GM21825 (cell line): Measurements from ENCODE around the gene APBB2.

Source experiments
- ATAC-seq: cut with Tn5 transposase; IDR thresholded peaks from one replicate; pipeline ENCODE4 v1.9.1; 2021; ENCODE audit warnings: mild to moderate bottlenecking, moderate library complexity; ENCODE audit not compliant: unreplicated experiment

APBB2 gene

DNA sequence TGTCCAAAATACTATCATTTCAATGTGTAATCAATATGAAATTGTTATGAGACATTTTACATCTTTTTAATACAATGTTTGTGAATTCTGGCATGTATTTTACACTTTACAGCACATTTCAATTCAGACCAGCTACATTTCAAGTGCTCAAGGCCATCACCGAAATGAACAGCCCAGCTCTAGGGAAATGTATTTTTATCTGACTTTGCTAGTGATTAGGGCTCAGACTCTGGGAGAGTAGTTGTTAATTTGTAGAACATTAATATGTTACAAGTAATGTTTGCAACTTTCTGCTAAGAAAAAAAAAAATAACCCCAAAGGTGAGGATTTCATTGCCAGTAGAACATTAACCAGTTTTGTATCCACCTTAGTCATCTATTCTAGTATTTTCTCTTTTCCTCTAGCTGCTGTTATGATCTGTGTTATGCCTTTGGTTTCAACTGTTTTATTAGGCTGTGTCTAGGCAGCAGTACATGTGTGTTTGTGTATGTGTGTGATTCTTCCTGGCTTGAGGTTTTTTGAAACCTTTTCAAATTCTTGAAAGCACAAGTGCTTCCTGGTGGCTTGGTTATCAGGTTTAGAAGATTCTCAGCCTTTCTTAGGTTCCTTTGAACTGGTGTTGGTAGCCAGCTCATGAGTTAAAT, 338.7 kb downstream of the APBB2 start:
- peak; percentile 54 for ATAC-seq

- no peak for ATAC-seq
These were observed 339.4 kb downstream of the APBB2 start for GRCh38 chr4:40874901-40875300.

- ATAC-seq = no peak
These were observed 340.0 kb downstream of the APBB2 start for GRCh38 chr4:40874331-40874730.

- ATAC-seq = no peak
These were observed 342.6 kb downstream of the APBB2 start for GRCh38 chr4:40871695-40872250.

DNA sequence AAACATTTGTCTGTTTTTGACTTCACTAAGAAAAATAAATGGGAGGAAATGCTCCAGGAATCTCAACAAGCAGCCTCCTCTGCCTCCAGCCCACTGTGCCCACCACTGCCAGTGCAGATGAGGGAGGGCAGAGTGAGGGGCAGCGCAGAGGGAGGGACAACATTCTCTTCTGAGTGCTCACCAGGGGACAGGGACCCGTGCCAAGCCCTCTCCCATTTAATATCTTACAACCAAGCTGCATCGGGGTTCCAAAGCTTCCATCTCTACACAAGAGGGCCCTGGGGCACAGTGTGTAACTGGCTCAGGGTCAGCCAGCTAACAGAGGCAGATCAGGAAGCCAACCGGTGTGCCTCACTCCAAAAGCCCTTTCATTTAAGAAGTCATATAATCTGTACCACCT, 344.2 kb downstream of the APBB2 start:
- ATAC-seq = no peak

GRCh38 chr4:40865696-40866095, 348.6 kb downstream of the APBB2 start:
- no peak for ATAC-seq

- ATAC-seq = no peak
These were observed 349.8 kb downstream of the APBB2 start for GRCh38 chr4:40864531-40864930.

DNA sequence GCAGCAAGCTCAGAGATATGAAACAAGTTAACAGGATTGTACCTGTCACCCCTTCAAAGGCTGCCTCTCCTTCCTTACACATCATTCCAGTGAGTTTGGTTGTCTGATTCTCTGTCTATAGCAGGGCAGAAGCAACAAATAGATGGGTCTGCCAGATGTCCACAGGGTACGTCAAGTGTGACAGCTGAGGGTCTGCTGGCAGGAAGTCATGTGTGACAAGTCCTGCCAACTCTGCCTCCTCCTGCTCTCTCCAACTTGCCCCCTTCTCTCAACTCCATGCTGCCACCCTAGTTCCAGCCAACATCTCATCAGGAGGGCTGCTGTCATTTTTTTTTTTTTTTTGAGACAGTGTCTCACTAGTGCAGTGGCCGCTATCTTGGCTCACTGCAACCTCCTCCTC, 355.4 kb downstream of the APBB2 start:
- ATAC-seq = no peak

- no peak for ATAC-seq
These were observed 356.4 kb downstream of the APBB2 start for GRCh38 chr4:40857956-40858355.

- peak; percentile 94 for ATAC-seq
These were observed 357.4 kb downstream of the APBB2 start for GRCh38 chr4:40856840-40857362.

- ATAC-seq = no peak
These were observed 358.0 kb downstream of the APBB2 start for GRCh38 chr4:40856277-40856839.

DNA sequence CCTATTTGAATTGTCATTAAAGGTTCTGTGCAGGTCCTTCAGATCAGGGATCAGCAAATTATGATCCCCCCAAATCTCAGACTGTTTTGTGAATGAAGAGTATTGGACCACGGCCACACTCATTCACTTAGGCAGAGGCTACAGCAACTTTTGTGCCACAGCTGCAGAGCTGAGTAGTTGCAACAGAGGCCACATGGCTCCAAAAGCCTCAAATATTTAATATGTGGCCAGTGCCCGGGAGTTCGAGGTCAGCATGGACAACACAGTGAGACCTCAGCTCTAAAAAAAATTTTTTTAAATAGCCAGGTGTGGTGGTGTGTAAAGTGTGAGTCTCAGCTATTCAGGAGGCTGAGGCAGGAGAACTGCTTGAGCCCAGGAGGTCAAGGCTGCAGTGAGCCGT, 363.8 kb downstream of the APBB2 start:
- no peak for ATAC-seq

- ATAC-seq = no peak
These were observed 365.4 kb downstream of the APBB2 start for GRCh38 chr4:40848940-40849339.

- ATAC-seq = no peak
These were observed 366.1 kb downstream of the APBB2 start for GRCh38 chr4:40848251-40848650.

- no peak for ATAC-seq
These were observed 367.8 kb downstream of the APBB2 start for GRCh38 chr4:40846532-40846931.

DNA sequence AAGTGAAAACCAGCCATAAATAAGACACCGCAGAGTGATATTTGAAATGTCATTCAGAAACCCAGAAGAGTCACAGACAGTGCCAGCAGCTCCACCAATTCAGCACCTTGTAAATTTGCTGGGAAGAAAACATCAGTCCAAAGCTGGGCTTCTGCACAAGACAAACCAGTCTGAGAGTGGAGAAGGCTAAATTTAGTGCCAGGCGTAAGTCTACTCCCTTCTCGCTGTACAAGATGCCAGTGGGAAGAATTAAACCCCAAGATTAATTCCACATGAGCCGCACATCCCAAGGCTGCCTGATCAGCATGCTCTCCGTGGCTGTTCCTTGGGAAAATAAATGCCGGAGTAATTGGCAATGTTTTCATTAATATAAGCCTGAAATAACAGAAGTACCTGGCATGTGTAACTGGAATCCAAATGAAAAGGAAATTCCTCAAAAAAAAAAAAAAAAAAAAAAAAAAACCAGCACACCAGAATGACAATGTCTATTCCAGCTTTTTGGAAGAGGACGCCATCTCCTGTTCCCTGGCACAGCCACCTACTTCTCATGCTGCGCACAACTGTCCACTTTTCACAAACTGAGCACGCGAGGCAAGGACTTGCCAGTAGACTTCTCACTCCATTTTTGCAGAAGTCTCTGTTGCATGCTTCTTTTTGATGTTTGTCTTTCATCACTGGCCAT, 369.0 kb downstream of the APBB2 start:
- no peak for ATAC-seq

DNA sequence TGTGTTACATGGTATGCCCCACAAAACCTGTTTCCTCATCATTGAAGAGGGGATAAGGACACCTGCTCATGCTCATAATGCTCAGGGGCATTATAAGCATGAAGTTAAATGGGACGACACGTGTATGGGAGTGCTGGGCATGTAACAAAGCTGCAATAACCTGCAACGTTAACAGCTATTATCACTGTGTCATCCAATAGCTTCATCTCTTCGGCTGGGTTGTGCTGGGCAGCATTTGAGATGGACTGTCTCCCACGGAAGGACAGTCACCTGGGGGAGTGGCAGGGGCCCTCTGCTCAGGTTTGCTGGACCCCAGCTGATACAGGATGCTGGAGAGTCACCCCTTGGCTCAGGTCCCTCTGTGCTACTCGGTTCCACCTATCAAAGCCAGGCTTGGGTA, 370.1 kb downstream of the APBB2 start:
- ATAC-seq = no peak

DNA sequence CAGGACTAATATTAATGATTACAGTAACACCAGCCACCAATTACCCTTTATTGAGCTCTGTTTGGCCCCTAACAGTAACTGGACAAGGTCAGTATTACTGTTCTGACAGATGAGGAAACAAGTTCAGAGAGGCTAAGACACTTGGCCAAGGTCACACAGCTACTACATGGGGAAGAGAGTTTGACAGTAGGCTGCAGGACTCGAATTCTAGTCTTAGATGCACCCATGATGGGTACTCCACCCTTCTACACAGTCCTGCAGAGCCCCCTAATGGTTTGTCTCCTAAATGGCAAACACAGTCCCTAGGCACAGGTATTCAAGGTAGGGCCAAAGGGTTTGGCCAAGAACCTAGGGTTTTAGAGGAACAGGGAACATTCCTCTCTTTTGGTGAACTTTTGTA, 370.6 kb downstream of the APBB2 start:
- no peak for ATAC-seq

- ATAC-seq = no peak
These were observed 371.5 kb downstream of the APBB2 start for GRCh38 chr4:40842725-40843423.

DNA sequence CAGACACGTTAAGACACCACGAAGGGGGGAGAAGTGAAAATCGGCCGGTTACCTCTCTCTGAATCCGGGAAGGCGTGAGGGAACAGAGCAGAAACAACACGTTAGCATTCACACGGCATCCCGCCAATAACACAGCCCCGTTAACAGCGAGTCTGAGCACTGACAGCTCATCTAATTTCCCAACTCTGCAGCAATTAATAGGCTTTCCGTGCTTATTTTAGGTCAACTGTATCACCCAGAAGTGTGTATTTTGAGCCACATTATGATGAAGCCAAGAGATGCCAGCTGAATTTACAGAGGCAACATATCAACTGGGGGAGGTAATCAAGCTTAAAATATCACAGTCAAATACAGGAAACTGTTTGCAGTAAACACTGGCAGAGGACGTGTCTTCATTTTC, 372.0 kb downstream of the APBB2 start:
- ATAC-seq = no peak

- peak; percentile 73 for ATAC-seq
These were observed 373.3 kb downstream of the APBB2 start for GRCh38 chr4:40840985-40841571.
